SK-N-SH treated with all-trans-retinoic acid at 6 μM for 48 hours (cell line): ENCODE measurements around the gene TNPO3.

Source experiments
- ATAC-seq: fragments of 200-7000 bp; cut with Tn5 transposase; 3 replicates; pipeline ENCODE4 v1.9.1; 2020; ENCODE audit warnings: mild to moderate bottlenecking, moderate library complexity
- ARNTL ChIP-seq: fragments of 450-650 bp; formaldehyde crosslinking; IDR thresholded peaks from 2 replicates; pipeline ENCODE4 v1.5.0; 2020; ENCODE audit warnings: low read depth, mild to moderate bottlenecking, moderate library complexity, borderline replicate concordance
- BACH2 ChIP-seq: fragments of 250-450 bp; sonication (Bioruptor Pico); IDR thresholded peaks from 2 replicates; pipeline ENCODE4 v1.9.0; 2021; ENCODE audit warnings: mild to moderate bottlenecking, borderline replicate concordance
- CREB5 ChIP-seq: fragments of 250-450 bp; sonication (Bioruptor Pico); IDR thresholded peaks from 2 replicates; pipeline ENCODE4 v1.5.1; 2020; ENCODE audit warnings: low read depth, mild to moderate bottlenecking, moderate library complexity
- CSDC2 ChIP-seq: fragments of 250-450 bp; sonication (Bioruptor Pico); IDR thresholded peaks from 2 replicates; pipeline ENCODE4 v1.5.0; 2020; ENCODE audit warnings: mild to moderate bottlenecking, moderate library complexity
- CSRNP3 ChIP-seq: fragments of 250-450 bp; sonication (Bioruptor Pico); IDR thresholded peaks from 2 replicates; pipeline ENCODE4 v1.5.1; 2021; ENCODE audit warnings: mild to moderate bottlenecking, moderate library complexity
- GLIS3 ChIP-seq: fragments of 250-450 bp; sonication (Bioruptor Pico); IDR thresholded peaks from 2 replicates; pipeline ENCODE4 v1.5.0; 2020; ENCODE audit warnings: mild to moderate bottlenecking, moderate library complexity
- ISL1 ChIP-seq: fragments of 250-450 bp; sonication (Bioruptor Pico); IDR thresholded peaks from 2 replicates; pipeline ENCODE4 v2.1.2; 2022; ENCODE audit warnings: mild to moderate bottlenecking, moderate library complexity
- OSR1 ChIP-seq: fragments of 250-450 bp; sonication (Bioruptor Pico); IDR thresholded peaks from 2 replicates; pipeline ENCODE4 v1.8.0; 2022; ENCODE audit warnings: moderate library complexity, mild to moderate bottlenecking, inconsistent platforms
- PATZ1 ChIP-seq: fragments of 250-450 bp; sonication (Bioruptor Pico); IDR thresholded peaks from 2 replicates; pipeline ENCODE4 v1.8.0; 2020; ENCODE audit warnings: mild to moderate bottlenecking, moderate library complexity, borderline replicate concordance
- POU6F1 ChIP-seq: fragments of 250-450 bp; sonication (Bioruptor Pico); IDR thresholded peaks from 2 replicates; pipeline ENCODE4 v1.8.0; 2021; ENCODE audit warnings: low read depth, mild to moderate bottlenecking, moderate library complexity, borderline replicate concordance
- PPARA ChIP-seq: fragments of 250-450 bp; sonication (Bioruptor Pico); IDR thresholded peaks from 2 replicates; pipeline ENCODE4 v1.5.0; 2020; ENCODE audit warnings: mild to moderate bottlenecking, borderline replicate concordance
- RARB ChIP-seq: fragments of 250-450 bp; sonication (Bioruptor Pico); IDR thresholded peaks from 2 replicates; pipeline ENCODE4 v1.8.0; 2021; ENCODE audit warnings: mild to moderate bottlenecking, moderate library complexity
- SNAI2 ChIP-seq: fragments of 250-450 bp; sonication (Bioruptor Pico); IDR thresholded peaks from 2 replicates; pipeline ENCODE4 v1.5.0; 2020; ENCODE audit warnings: mild to moderate bottlenecking, moderate library complexity
- TCF4 ChIP-seq: fragments of 250-450 bp; sonication (Bioruptor Pico); IDR thresholded peaks from 2 replicates; pipeline ENCODE4 v1.8.0; 2021; ENCODE audit warnings: mild to moderate bottlenecking, moderate library complexity, borderline replicate concordance
- TSHZ2 ChIP-seq: fragments of 250-450 bp; sonication (Bioruptor Pico); IDR thresholded peaks from 2 replicates; pipeline ENCODE4 v1.5.0; 2020; ENCODE audit warnings: mild to moderate bottlenecking, moderate library complexity
- ZC3H10 ChIP-seq: fragments of 250-450 bp; sonication (Bioruptor Pico); IDR thresholded peaks from 2 replicates; pipeline ENCODE4 v1.5.1; 2021; ENCODE audit warnings: mild to moderate bottlenecking, moderate library complexity
- ZFP3 ChIP-seq: fragments of 250-450 bp; sonication (Bioruptor Pico); IDR thresholded peaks from 2 replicates; pipeline ENCODE4 v1.5.0; 2020; ENCODE audit warnings: mild to moderate bottlenecking, moderate library complexity
- ZFP30 ChIP-seq: fragments of 450-650 bp; formaldehyde crosslinking; IDR thresholded peaks from 2 replicates; pipeline ENCODE4 v1.5.0; 2022; ENCODE audit warnings: mild to moderate bottlenecking, moderate library complexity
- ZNF565 ChIP-seq: fragments of 450-650 bp; formaldehyde crosslinking; conservative IDR thresholded peaks from 2 replicates; pipeline ENCODE4 v1.5.0; 2020; ENCODE audit warnings: low read depth, mild to moderate bottlenecking, moderate library complexity
- ZNF70 ChIP-seq: fragments of 450-650 bp; formaldehyde crosslinking; IDR thresholded peaks from 2 replicates; pipeline ENCODE4 v1.5.0; 2020; ENCODE audit warnings: mild to moderate bottlenecking, moderate library complexity
- ZNF8 ChIP-seq: fragments of 450-650 bp; formaldehyde crosslinking; IDR thresholded peaks from 2 replicates; pipeline ENCODE4 v1.5.0; 2020; ENCODE audit warnings: mild to moderate bottlenecking, moderate library complexity

TNPO3 gene

GRCh38 chr7:128928159-128928813 lies 126.6 kb downstream of the TNPO3 start:
- no peak for TF ChIP-seq GLIS3 (CRISPR knock-in tag)
- TF ChIP-seq PPARA (CRISPR knock-in tag): no peak
- TF ChIP-seq ZNF8: no peak
- no peak for TF ChIP-seq ISL1 (CRISPR knock-in tag)
- TF ChIP-seq OSR1 (CRISPR knock-in tag): no peak
- TF ChIP-seq CSRNP3 (CRISPR knock-in tag): no peak
- no peak for ATAC-seq

GRCh38 chr7:128924707-128925588 lies 130.0 kb downstream of the TNPO3 start:
- no peak for ATAC-seq
- TF ChIP-seq GLIS3 (CRISPR knock-in tag): no peak
- TF ChIP-seq RARB (CRISPR knock-in tag): no peak
- TF ChIP-seq ZNF70 (CRISPR knock-in tag): no peak
- no peak for TF ChIP-seq CREB5 (CRISPR knock-in tag)
- TF ChIP-seq POU6F1 (CRISPR knock-in tag): no peak
- TF ChIP-seq PPARA (CRISPR knock-in tag): no peak
- no peak for TF ChIP-seq TCF4 (CRISPR knock-in tag)
- no peak for TF ChIP-seq ISL1 (CRISPR knock-in tag)
- TF ChIP-seq ZNF565 (CRISPR knock-in tag): no peak
- no peak for TF ChIP-seq TSHZ2 (CRISPR knock-in tag)
- no peak for TF ChIP-seq OSR1 (CRISPR knock-in tag)
- no peak for TF ChIP-seq PATZ1 (CRISPR knock-in tag)
- no peak for TF ChIP-seq CSDC2 (CRISPR knock-in tag)
- no peak for TF ChIP-seq ZNF8
- no peak for TF ChIP-seq BACH2
- no peak for TF ChIP-seq SNAI2 (CRISPR knock-in tag)
- no peak for TF ChIP-seq ARNTL (CRISPR knock-in tag)

- ATAC-seq: peak; percentile 25; the same call in 1 of the 3 replicates
- TF ChIP-seq RARB (CRISPR knock-in tag) (no peak), PATZ1 (CRISPR knock-in tag) (no peak), OSR1 (CRISPR knock-in tag) (no peak), ARNTL (CRISPR knock-in tag) (no peak), ZFP3 (CRISPR knock-in tag) (no peak), TSHZ2 (CRISPR knock-in tag) (no peak), ZC3H10 (no peak), ZFP30 (CRISPR knock-in tag) (no peak), BACH2 (no peak), TCF4 (CRISPR knock-in tag) (no peak)
These were observed 131.5 kb downstream of the TNPO3 start for GRCh38 chr7:128923411-128923800.
